Smooth muscle cell of the coronary artery (primary cell): Measurements from ENCODE around the gene POLR3GL. TPM values are rescaled to one million over a fixed set of nuclear protein-coding genes. Genes with fewer than 3 reads are reported as not detected.

Source experiments
- total RNA-seq: library from RNA; depleted of rRNA; stranded (reverse); fragments of >200 nt; gene quantifications from 2 replicates; pipeline ENCODE4 v1.2.3, GENCODE V29; 2014; ENCODE audit warnings: low replicate concordance

POLR3GL gene
- total RNA-seq: 15.6 and 23.4 TPM in 2 replicates

GRCh38 chr1:145964328-145965118, at the start of gene POLR3GL, which contains the start of gene ANKRD34A:
POLR3GL (plus strand) TSS chr1:145964690; CDS start chr1:145974866, 10,176 bp downstream.
ANKRD34A (minus strand) TSS chr1:145964575; CDS start chr1:145961759, 2,816 bp downstream.

DNA sequence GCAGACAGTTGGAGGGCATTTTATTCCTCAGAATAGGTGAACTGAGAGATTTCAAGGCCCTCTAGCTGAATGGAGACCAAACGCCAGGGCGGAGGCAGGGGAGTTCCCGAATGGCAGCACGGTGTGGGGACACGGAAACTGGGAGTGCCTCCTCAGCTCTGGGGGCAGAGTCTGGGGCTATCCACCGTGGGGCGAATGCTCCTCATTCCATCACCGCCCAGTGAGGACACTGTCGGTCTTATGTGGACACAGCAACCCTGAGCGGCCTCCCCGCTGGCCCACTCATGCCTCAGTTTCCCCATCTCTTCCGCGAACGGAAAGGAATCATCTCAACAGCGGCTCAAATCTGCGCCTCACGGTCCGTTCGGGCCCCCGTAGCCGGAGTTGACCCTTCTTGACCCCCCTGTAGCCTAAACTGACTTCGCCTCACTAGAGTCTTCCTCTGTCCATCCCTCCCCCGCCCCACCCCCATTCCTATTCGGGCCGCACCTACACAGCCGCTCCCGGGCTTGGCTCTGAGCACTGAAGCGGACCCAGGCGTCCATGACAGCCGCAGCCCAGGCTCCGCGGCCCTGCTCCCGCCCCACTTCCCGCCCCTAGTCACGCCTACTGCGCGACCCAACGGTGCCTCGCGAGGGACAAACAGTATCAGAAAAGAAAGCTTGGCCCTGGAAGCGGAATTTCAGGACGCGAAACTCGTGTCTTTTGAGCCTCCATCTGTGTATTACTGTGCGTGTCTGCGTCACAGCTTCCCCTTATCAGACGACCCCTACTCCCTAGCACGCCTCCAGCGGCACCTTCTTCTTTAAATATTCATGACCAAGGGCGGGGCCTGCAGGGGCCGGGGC, 46.1 kb upstream of the POLR3GL start, which contains the start of gene PEX11B:
Gene PEX11B, minus strand, starts transcription at position 574 of the 848 bp plus-strand sequence. Its CDS starts 29 bp downstream, at position 545.

DNA sequence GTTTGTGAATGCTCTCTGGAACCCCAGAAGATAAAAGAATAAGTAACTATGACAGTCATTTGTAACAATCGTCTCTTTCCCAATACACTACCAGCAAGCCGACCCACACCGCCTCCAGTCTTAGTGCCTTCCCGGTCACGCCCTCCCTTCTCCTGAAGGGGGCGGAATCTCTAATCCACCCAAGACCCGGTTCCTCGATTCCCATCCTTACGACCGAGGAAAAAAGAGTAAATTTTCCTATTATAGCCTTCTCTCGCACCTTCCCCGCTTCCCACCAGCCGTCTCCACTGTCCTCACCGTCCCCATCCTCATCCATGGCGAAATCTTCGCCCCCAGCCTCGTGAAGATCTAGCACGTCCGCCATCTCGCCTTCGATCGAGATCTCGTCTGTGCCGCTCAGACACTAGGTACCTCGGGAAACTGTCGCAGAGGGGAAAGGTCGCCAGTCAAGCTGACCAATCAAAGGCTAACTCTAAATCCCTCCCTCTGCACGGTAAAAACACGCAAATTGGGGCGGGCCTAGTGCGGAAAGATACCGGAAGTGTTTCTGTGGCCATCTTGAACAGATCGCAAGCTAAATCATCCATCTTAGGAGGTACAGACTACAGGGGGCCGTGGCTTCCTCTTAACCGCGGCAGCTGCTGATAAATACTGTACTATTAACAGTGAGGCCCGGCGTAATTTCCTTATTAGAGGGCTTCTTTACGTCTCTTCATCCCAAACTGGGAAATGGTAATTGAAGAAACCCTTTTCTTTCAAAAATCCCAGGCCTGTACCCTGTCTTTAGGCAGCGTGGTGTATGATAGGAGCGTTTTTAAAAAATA, 37.2 kb upstream of the POLR3GL start, which contains the start of gene RBM8A:
Gene RBM8A, minus strand, starts transcription at position 422 of the 824 bp plus-strand sequence. Its CDS starts 58 bp downstream, at position 364.

GRCh38 chr1:145957443-145958319, 6.8 kb upstream of the POLR3GL start, which contains the start of gene LIX1L:
LIX1L (minus strand) TSS chr1:145958017; CDS start chr1:145957927, 90 bp downstream.

GRCh38 chr1:145996433-145997015, 32.0 kb downstream of the POLR3GL start, which contains the start of gene TXNIP:
TXNIP (minus strand) TSS chr1:145996579; CDS start chr1:145996266, 313 bp downstream.

DNA sequence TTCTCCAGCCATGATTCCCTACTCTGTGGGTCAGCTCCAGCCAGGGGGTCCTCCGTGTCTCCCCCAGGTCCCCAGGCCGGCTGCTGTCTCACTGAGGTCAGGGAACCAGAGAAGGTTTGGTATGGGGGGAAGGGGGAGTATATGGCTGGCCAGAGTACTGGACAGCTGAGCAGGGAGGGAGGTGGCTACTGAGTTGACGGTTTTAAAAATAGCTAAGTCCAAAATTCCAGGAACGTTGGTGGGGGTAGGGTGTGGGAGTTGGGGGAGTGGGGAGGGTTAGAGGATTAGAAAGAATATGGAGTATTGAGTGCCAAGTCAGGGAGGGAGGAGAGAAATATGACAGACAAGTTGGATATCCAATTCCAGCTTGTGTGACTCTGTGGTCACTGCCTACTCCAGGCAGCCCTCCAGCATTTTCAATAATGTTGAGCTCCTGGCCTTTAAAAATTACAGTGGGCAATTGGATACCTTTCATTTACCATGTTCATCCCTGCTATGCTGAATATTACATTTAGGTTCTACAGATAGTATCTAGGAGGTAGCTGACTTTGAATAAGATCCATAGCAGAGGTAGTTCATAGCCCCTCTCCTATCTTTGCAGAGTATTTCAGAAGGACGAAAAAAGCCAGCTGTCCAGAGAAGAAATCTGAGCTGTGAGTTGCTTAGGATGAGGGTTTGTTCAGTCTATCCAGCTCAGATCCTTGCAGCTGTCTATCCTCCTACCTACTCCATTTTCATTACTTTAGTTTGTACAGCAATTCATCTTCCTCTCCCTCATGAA, 57.3 kb downstream of the POLR3GL start, which contains the start of gene HJV:
Gene HJV, minus strand, starts transcription at position 114 of the 781 bp plus-strand sequence. CDS start 1,504 bp downstream, outside the sequence.

Other genes starting within 250 kb of the POLR3GL start
- gene CD160, start 245.2 kb upstream of the POLR3GL start, total RNA-seq: 0.12 TPM in 1 of 2 replicates, not detected in the other
- 7.7 and 8.9 TPM in 2 replicates for gene RNF115, start 140.6 kb upstream of the POLR3GL start, total RNA-seq
- 21.0 and 28.4 TPM in 2 replicates for gene POLR3C, start 140.5 kb upstream of the POLR3GL start, total RNA-seq
- 1.2 and 4.4 TPM in 2 replicates for gene NUDT17, start 119.1 kb upstream of the POLR3GL start, total RNA-seq
- gene PIAS3, start 105.6 kb upstream of the POLR3GL start, total RNA-seq: 2.5 and 6.3 TPM in 2 replicates
- gene ANKRD35, start 78.8 kb upstream of the POLR3GL start, total RNA-seq: 0.45 and 1.4 TPM in 2 replicates
- gene ITGA10, start 54.6 kb upstream of the POLR3GL start, total RNA-seq: 0.23 and 7.4 TPM in 2 replicates
- 22.6 and 25.1 TPM in 2 replicates for gene PEX11B, start 46.0 kb upstream of the POLR3GL start, total RNA-seq
- 154 and 166 TPM in 2 replicates for gene RBM8A, start 37.2 kb upstream of the POLR3GL start, total RNA-seq
- gene LIX1L, start 6.7 kb upstream of the POLR3GL start, total RNA-seq: 8.4 and 15.4 TPM in 2 replicates
- 0.15 and 0.35 TPM in 2 replicates for gene ANKRD34A, start 115 bp upstream of the POLR3GL start, total RNA-seq
- 59.5 and 488 TPM in 2 replicates for gene TXNIP, start 31.9 kb downstream of the POLR3GL start, total RNA-seq
- not detected in 2 replicates for gene HJV, start 57.0 kb downstream of the POLR3GL start, total RNA-seq
- gene NBPF10, start 180.1 kb downstream of the POLR3GL start, total RNA-seq: 1.9 and 2.3 TPM in 2 replicates